Right ventricle myocardium superior (tissue), 1 donor: ENCODE results near the gene NUPR1. TPM values are rescaled to one million over a fixed set of nuclear protein-coding genes. Genes with fewer than 3 reads are reported as not detected.
"Not testable (repeated sequence)": the region's sequence is repeated elsewhere in the genome, so short reads cannot be mapped to it uniquely, and the experiment has no call there.

Experiments
- ATAC-seq: fragments of 200-7000 bp; cut with Tn5 transposase; one replicate; pipeline ENCODE4 v1.9.1; 2020; ENCODE audit warnings: mild to moderate bottlenecking; ENCODE audit not compliant: poor library complexity
- DNase-seq: peaks from one replicate; pipeline ENCODE4 v3.0.0-alpha.2; 2020
- intact Hi-C: fragments of 100-400 bp; cut with DNase I; formaldehyde crosslinking; loops from one replicate; pipeline ENCODE4 v1.11.2; 2022
- total RNA-seq: library from RNA; stranded (reverse); fragmentation: NEBNext Ultra II Directional; extraction: Animal tissue kit (Norgen Biotek cat#: 25700); gene quantifications from one replicate; pipeline ENCODE4 v1.2.1, GENCODE V29; 2021
- donor health status: DM: no; HTN: yes; CAD: no; lungs with severe emphysema.

NUPR1 gene
- total RNA-seq, 1 donor from 2014 or later: 47.3 TPM

- intact Hi-C loops: no loop called here
- peak; percentile 94 for ATAC-seq
- DNase-seq: peak; percentile 92
Observed at GRCh38 chr16:28531777-28532744, 6.7 kb downstream of the NUPR1 start.

DNA sequence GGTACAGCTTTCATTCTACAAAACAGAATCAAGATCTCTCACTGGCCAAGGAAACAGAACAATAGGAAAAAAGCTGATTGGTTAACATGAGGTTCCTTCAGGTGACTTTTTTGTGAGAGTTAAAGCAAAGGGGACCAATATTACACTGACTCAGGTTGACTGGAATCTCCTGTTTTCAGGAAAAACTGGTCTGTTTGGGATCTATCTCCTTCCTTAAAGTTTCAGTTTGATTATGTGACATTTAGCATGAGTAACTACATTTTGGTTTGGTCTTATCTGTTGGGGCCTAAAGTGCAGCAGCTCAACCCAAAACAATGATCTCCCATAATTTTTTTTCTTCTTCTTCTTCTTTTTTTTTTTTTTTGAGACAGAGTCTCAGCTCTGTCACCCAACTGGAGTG, 9.7 kb downstream of the NUPR1 start:
- DNase-seq (no peak), ATAC-seq (no peak)
- intact Hi-C loops: no loop called here

DNA sequence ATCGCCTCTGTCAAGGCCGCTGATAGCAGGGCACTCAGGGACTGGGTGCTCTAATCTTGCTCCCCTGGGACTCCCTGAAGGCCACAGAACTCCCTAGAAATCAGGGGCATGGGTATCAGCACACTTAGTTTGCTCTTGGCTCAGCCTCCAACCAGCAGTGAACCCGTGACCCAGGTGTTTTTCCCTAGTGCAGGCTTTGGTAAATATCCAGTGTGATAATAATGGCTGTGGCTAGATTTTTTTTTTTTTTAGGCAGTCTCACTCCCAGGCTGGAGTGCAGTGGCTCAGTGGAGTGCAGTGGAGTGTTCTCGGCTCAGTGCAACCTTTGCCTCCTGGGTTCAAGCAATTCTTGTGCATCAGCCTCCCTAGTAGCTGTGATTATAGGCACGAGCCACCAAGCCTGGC, 10.3 kb downstream of the NUPR1 start:
- intact Hi-C loops: no loop called here
- ATAC-seq: no peak
- no peak for DNase-seq

GRCh38 chr16:28527985-28528384, 10.8 kb downstream of the NUPR1 start:
- ATAC-seq (no peak), DNase-seq (no peak)
- intact Hi-C loops: no loop called here

DNA sequence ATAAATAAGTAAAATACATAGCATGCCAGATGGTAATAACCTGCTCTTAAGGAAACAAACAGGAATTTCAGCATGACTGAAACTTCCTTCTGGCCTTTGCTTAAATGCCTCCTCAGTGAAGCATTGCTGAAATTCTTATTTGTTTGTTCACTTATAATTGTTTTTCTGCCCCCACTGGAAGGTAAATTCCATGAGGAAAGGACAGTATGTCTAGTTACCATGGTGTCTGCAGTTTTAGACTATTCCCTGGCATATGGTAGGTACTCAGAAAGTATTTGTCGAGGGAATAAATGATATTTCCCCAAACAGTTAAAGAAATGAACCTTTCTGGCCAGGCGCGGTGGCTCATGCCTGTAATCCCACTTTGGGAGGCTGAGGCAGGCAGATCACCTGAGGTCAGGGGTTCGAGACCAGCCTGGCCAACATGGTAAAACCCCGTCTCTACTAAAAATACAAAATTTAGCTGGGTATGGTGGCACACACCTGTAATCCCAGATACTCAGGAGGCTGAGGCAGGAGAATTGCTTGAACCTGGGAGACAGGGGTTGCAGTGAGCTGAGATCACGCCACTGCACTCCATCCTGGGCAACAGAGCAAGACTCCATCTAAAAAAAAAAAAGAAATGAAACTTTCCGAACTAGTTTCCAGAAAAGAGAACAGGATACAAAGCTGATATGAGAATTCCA, 11.5 kb downstream of the NUPR1 start:
- DNase-seq, intact Hi-C loops, ATAC-seq: not testable (repeated sequence)

- intact Hi-C loops: no loop called here
- no peak for ATAC-seq
Observed at GRCh38 chr16:28526201-28527099, 12.3 kb downstream of the NUPR1 start.

DNA sequence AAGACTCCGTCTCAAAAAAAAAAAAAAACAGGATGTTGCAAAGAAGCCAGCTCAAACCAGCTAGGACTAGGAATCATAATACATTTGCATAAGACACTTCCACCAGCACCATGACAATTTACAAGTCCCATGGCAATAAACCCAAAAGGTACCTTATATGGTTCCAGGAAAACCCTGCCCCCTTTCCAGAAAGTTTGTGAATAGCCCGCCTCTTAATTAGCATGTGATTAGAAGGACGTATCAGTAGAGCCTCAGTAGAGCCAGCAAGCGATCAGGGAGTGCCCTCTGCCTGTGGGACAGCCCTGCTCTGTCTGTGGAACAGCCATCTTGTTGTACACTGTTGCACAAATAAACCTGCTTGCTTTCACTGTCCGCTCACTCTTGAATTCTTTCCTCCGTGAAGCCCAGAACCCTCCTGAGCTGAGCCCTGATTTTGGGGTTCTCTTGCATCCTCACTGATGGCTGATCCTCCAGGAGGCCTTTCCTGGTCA, 14.0 kb downstream of the NUPR1 start:
- DNase-seq (no peak), ATAC-seq (no peak)
- intact Hi-C loops: no loop called here

More at GRCh38 chr16:28526201-28527099, 12.3 kb downstream of the NUPR1 start:
- no peak for DNase-seq

DNA sequence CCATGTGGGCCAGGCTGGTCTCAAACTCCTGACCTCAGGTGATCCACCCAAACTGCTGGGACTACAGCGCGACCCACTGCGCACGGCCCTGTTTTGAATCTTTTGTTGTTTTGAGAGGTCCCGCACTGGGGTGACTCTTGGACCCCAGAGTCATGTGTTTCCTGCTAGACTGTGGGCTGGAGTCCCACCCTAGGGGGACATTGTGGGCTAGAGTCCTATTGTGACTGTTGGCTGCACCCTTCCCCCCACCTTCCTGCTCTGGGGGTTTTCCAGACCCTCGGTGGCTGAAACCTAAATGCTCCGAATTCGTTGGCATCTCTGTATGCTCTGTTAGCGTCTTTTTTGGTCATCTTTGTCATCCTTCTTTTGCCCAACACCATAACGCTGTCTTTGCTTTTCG, 16.0 kb downstream of the NUPR1 start:
- ATAC-seq: no peak
- no peak for DNase-seq
- intact Hi-C loops: no loop called here

- intact Hi-C loops: no loop called here
- ATAC-seq: no peak
Observed at GRCh38 chr16:28521436-28521835, 17.3 kb downstream of the NUPR1 start.

GRCh38 chr16:28520672-28521071, 18.1 kb downstream of the NUPR1 start:
- DNase-seq (no peak), ATAC-seq (no peak)
- intact Hi-C loops: no loop called here

More at GRCh38 chr16:28521436-28521835, 17.3 kb downstream of the NUPR1 start:
- DNase-seq: no peak

- no peak for ATAC-seq
- intact Hi-C loops: no loop called here
- DNase-seq: no peak
Observed at GRCh38 chr16:28514246-28514645, 24.5 kb downstream of the NUPR1 start.

- intact Hi-C loops: no loop called here
- DNase-seq: no peak
- ATAC-seq: no peak
Observed at GRCh38 chr16:28513484-28514181, 25.1 kb downstream of the NUPR1 start.

- ATAC-seq: no peak
- no peak for DNase-seq
- intact Hi-C loops: no loop called here
Observed at GRCh38 chr16:28511801-28512789, 26.7 kb downstream of the NUPR1 start.

GRCh38 chr16:28511031-28511430, 27.7 kb downstream of the NUPR1 start:
- DNase-seq: no peak
- ATAC-seq: no peak
- intact Hi-C loops: no loop called here

- DNase-seq: no peak
Observed at GRCh38 chr16:28505489-28506137, 33.2 kb downstream of the NUPR1 start.

DNA sequence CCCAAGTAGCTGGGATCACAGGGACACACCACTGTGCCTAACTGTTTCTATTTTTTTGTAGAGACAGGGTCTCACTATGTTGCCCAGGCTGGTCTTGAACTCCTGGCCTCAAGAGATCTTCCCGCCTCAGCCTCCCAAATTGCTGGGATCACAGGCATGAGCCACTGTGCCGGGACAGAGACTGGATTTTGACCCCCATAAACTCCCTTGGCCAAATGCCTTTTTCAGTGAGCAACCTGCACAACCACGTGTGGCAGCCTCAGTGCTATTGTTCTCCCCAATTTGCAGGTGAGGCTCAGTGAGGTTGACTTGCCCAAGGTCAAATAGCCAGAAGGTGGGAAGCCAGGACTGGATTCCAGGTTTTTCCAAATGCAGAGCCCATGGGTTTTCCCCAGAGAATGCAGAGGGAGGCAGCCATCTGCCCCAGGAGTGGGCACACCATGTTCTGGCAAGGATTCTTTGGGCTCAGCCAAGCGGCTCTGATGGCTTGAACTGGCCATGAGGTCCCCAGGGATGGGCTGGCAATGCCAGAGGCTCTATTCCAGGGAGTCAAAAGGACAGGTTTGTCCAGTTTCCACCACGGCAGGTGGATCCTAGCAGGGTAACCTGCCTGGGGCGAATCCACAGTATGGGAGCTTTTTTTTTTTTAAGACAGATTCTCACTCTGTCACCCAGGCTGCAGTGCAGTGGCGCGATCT, 33.9 kb downstream of the NUPR1 start:
- intact Hi-C loops: no loop called here
- DNase-seq (no peak), ATAC-seq (no peak)

More at GRCh38 chr16:28505489-28506137, 33.2 kb downstream of the NUPR1 start:
- intact Hi-C loops: no loop called here
- ATAC-seq: no peak
